Peyer's patch (tissue), 4 donors: Measurements from ENCODE around the gene GNB1L. TPM values are rescaled to one million over a fixed set of nuclear protein-coding genes. Genes with fewer than 3 reads are reported as not detected.
A peak's percentile ranks its signal among the peaks of the same experiment; 100 is the strongest.
"Not testable (repeated sequence)": the region's sequence is repeated elsewhere in the genome, so short reads cannot be mapped to it uniquely, and the experiment has no call there.

ENCODE experiments used
- DNase-seq, 3 donors: peaks; one replicate each; pipeline ENCODE4 v3.0.0-alpha.2; 2017 to 2019
- H3K27ac ChIP-seq, 4 donors: fragments of 200-600 bp; sonication (generic); one replicate each; pipeline ENCODE4 v1.5.1; 2016 to 2019
- H3K27me3 ChIP-seq, 2 donors: fragments of 200-600 bp; sonication (generic); one replicate each; pipeline ENCODE4 v1.5.1; 2019
- H3K36me3 ChIP-seq, 3 donors: fragments of 200-600 bp; sonication (generic); one replicate each; pipeline ENCODE4 v1.5.1; 2016 to 2019
- H3K4me1 ChIP-seq, 4 donors: fragments of 200-600 bp; sonication (generic); one replicate each; pipeline ENCODE4 v1.5.1; 2016 to 2019
- H3K4me3 ChIP-seq, 4 donors: fragments of 200-600 bp; sonication (generic); 1 replicate in 3 of 4; 2 replicates in 1 of 4; pipeline ENCODE4 v1.5.1; 2016 to 2019; ENCODE audit warnings: mild to moderate bottlenecking in 1 of 4
- H3K9me3 ChIP-seq, 4 donors: fragments of 200-600 bp; sonication (generic); one replicate each; pipeline ENCODE4 v1.5.1; 2016 to 2019; ENCODE audit warnings: mild to moderate bottlenecking in 1 of 4
- CTCF ChIP-seq, 6 experiments: fragments of 450-650 bp in 4 of 6; fragments of 200-600 bp in 2 of 6; sonication (generic) in 1 of 6; IDR thresholded peaks; one replicate each; pipeline ENCODE4 v1.5.1; 2017 to 2019; ENCODE audit warnings: antibody characterized with exemption in 6 of 6, mild to moderate bottlenecking in 3 of 6, moderate library complexity in 1 of 6
- POLR2A ChIP-seq, 2 donors: fragments of 450-650 bp; IDR thresholded peaks; one replicate each; pipeline ENCODE4 v1.5.1; 2017; ENCODE audit warnings: antibody characterized with exemption in 2 of 2, mild to moderate bottlenecking in 2 of 2, moderate library complexity in 2 of 2
- total RNA-seq, 4 donors: library from RNA; depleted of rRNA; stranded (reverse); fragments of >200 nt; gene quantifications; one replicate each; pipeline ENCODE4 v1.1.0, GENCODE V29; 2016

Gene GNB1L
- total RNA-seq, 4 donors from 2014 or later = 3.1 to 6.6 (median 4.9) TPM

GRCh38 chr22:19834599-19834998 is 20.1 kb downstream of the GNB1L start:
- Histone ChIP-seq H3K9me3 (no peaks in the 10 kb centered on the region), H3K36me3 (no peaks in the 10 kb centered on the region), H3K27me3 (no peaks in the 10 kb centered on the region), H3K27ac (no peak overlapping the region), H3K4me1 (no peaks in the 10 kb centered on the region), H3K4me3 (no peak overlapping the region)
- no peak for DNase-seq
- no peak for TF ChIP-seq CTCF (IDR thresholded peaks at IDR 0.05)
- no peak for TF ChIP-seq POLR2A (IDR thresholded peaks at IDR 0.05)

GRCh38 chr22:19833327-19833726 is 21.3 kb downstream of the GNB1L start:
- not testable (repeated sequence) for H3K27me3 ChIP-seq, H3K27ac ChIP-seq, H3K4me1 ChIP-seq, H3K9me3 ChIP-seq, H3K4me3 ChIP-seq, H3K36me3 ChIP-seq
- DNase-seq = peak in 1 of 3 donors; percentile 21

GRCh38 chr22:19832476-19833108 is 22.1 kb downstream of the GNB1L start:
- Histone ChIP-seq H3K36me3 (peaks cover 0 to 3% (median 0%) of the 10 kb centered on the region in 3 donors), H3K9me3 (no peaks in the 10 kb centered on the region), H3K27ac (no peak overlapping the region), H3K4me1 (no peaks in the 10 kb centered on the region), H3K27me3 (no peaks in the 10 kb centered on the region), H3K4me3 (no peak overlapping the region)
- no peak for TF ChIP-seq CTCF (IDR thresholded peaks at IDR 0.05)
- TF ChIP-seq POLR2A (IDR thresholded peaks at IDR 0.05) = no peak
- peak in 1 of 3 donors; percentile 19 for DNase-seq

GRCh38 chr22:19831979-19832378 is 22.7 kb downstream of the GNB1L start:
- not testable (repeated sequence) for H3K27me3 ChIP-seq, H3K4me3 ChIP-seq, DNase-seq, H3K36me3 ChIP-seq, H3K9me3 ChIP-seq, H3K4me1 ChIP-seq, H3K27ac ChIP-seq

GRCh38 chr22:19831016-19831415 is 23.7 kb downstream of the GNB1L start:
- Histone ChIP-seq H3K9me3 (no peaks in the 10 kb centered on the region), H3K27me3 (no peaks in the 10 kb centered on the region), H3K36me3 (peaks cover 0 to 3% (median 0%) of the 10 kb centered on the region in 3 donors), H3K4me1 (no peaks in the 10 kb centered on the region), H3K4me3 (no peak overlapping the region), H3K27ac (no peak overlapping the region)
- DNase-seq = peak in 1 of 3 donors; percentile 19
- TF ChIP-seq CTCF (IDR thresholded peaks at IDR 0.05) = no peak

- no peaks in the 10 kb centered on the region for H3K9me3 ChIP-seq
- peaks cover 0 to 9% (median under 1%) of the 10 kb centered on the region in 4 donors for H3K4me1 ChIP-seq
- no peak overlapping the region for H3K4me3 ChIP-seq
- no peaks in the 10 kb centered on the region for H3K27me3 ChIP-seq
- DNase-seq = no peak
- TF ChIP-seq CTCF (IDR thresholded peaks at IDR 0.05) = no peak
- TF ChIP-seq POLR2A (IDR thresholded peaks at IDR 0.05) = no peak
- no peak overlapping the region for H3K27ac ChIP-seq
- peaks cover 0 to 3% (median 0%) of the 10 kb centered on the region in 3 donors for H3K36me3 ChIP-seq
Measured at GRCh38 chr22:19828035-19828401, 26.7 kb downstream of the GNB1L start.
